Colonic mucosa (tissue), 4 donors: Measurements from ENCODE around the gene ZFAND4. TPM values are rescaled to one million over a fixed set of nuclear protein-coding genes. Genes with fewer than 3 reads are reported as not detected.

Experiments used
- DNase-seq: peaks from one replicate; pipeline ENCODE4 v3.0.0-alpha.2; 2020
- H3K27ac ChIP-seq: fragments of 200-600 bp; one replicate; pipeline ENCODE4 v1.8.0; 2021
- H3K27me3 ChIP-seq: fragments of 200-600 bp; one replicate; pipeline ENCODE4 v1.8.0; 2021
- H3K36me3 ChIP-seq: fragments of 200-600 bp; one replicate; pipeline ENCODE4 v1.8.0; 2021
- H3K4me1 ChIP-seq: fragments of 200-600 bp; one replicate; pipeline ENCODE4 v1.8.0; 2021; ENCODE audit warnings: mild to moderate bottlenecking
- H3K4me3 ChIP-seq: fragments of 200-600 bp; one replicate; pipeline ENCODE4 v1.8.0; 2021
- H3K9ac ChIP-seq, 2 donors: one replicate each; pipeline ENCODE4 v1.7.0; 2013; ENCODE audit warnings: control low read depth in 2 of 2, low read depth in 2 of 2, low read length in 2 of 2
- H3K9me3 ChIP-seq: fragments of 200-600 bp; one replicate; pipeline ENCODE4 v1.8.0; 2021
- CTCF ChIP-seq: fragments of 200-600 bp; IDR thresholded peaks from one replicate; pipeline ENCODE4 v1.8.0; 2022; ENCODE audit warnings: antibody characterized with exemption, mild to moderate bottlenecking
- intact Hi-C: fragments of 100-400 bp; cut with DNase I; formaldehyde crosslinking; loops from one replicate; pipeline ENCODE4 v1.14.1; 2022
- total RNA-seq, 2 donors: library from RNA; stranded (reverse); fragmentation: NEBNext Ultra II Directional in 1 of 2; extraction: Animal tissue kit (Norgen Biotek cat#: 25700) in 1 of 2; gene quantifications; one replicate each; pipeline ENCODE4 v1.2.1, GENCODE V29; 2021
- donor health status: healthy.
- donor health status: DM: no; HTN: no; CAD: no.
- donor health status: DM: no; HTN: no; CAD: no.

ZFAND4 gene
- total RNA-seq, 2 donors from 2014 or later: 11.3 to 15.9 TPM

DNA sequence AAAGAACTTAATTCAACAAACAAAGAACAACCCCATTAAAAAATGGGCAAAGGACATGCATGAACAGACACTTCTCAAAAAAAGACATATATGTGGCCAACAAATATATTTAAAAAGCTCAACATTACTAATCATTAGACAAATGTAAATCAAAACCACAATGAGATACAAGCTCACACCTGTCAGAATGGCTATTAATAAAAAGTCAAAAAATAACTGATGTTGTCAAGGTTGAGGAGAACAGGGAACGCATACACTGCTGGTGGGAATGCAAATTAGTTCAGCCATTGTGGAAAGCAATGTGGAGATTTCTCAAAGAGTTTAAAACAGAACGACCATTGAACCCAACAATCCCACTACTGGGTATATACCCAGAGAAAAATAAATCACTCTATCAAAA, 19.1 kb downstream of the ZFAND4 start:
- no peak overlapping the region for H3K9ac ChIP-seq

DNA sequence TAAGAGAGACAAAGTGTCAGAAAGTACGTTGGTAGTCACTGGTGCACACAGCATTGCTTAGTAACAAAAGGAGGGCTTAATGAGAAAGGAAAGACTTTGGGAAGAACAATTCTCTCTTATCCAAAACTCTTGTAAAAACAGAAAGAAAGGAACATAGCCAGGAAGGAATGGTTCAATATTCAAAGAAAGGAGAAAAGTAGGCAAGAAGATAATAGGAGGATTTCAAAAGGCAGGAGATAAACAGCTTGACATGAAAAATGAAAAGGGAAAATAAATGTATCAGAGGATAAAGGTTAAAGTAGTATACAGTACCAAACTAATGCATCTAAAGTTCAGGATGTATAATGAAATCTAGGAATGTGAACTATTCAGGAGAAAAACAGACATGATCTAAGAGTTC, 20.1 kb downstream of the ZFAND4 start:
- no peaks in the 10 kb centered on the region for H3K36me3 ChIP-seq
- H3K4me1 ChIP-seq: no peaks in the 10 kb centered on the region
- no peak overlapping the region for H3K4me3 ChIP-seq
- H3K27ac ChIP-seq: no peak overlapping the region
- DNase-seq: no peak
- no peak for TF ChIP-seq CTCF
- H3K27me3 ChIP-seq: no peaks in the 10 kb centered on the region
- H3K9ac ChIP-seq: no peak overlapping the region
- H3K9me3 ChIP-seq: no peaks in the 10 kb centered on the region
- intact Hi-C loops: no loop called here

More for the DNA sequence above, 19.1 kb downstream of the ZFAND4 start:
- no peaks in the 10 kb centered on the region for H3K4me1 ChIP-seq
- H3K36me3 ChIP-seq: no peaks in the 10 kb centered on the region
- no peak overlapping the region for H3K27ac ChIP-seq
- H3K9me3 ChIP-seq: no peaks in the 10 kb centered on the region
- TF ChIP-seq CTCF: no peak
- no peaks in the 10 kb centered on the region for H3K27me3 ChIP-seq
- intact Hi-C loops: no loop called here
- H3K4me3 ChIP-seq: no peak overlapping the region
- DNase-seq: no peak

- H3K27me3 ChIP-seq: no peaks in the 10 kb centered on the region
- H3K4me1 ChIP-seq: no peaks in the 10 kb centered on the region
- no peak overlapping the region for H3K9ac ChIP-seq
- intact Hi-C loops: no loop called here
- H3K36me3 ChIP-seq: no peaks in the 10 kb centered on the region
- no peaks in the 10 kb centered on the region for H3K9me3 ChIP-seq
- no peak overlapping the region for H3K4me3 ChIP-seq
- no peak overlapping the region for H3K27ac ChIP-seq
- TF ChIP-seq CTCF: no peak
- DNase-seq: no peak
These were observed 23.3 kb downstream of the ZFAND4 start for GRCh38 chr10:45649296-45649695.

GRCh38 chr10:45647118-45647517, 25.5 kb downstream of the ZFAND4 start:
- H3K9ac ChIP-seq: no peak overlapping the region
- H3K27ac ChIP-seq: no peak overlapping the region
- H3K36me3 ChIP-seq: no peaks in the 10 kb centered on the region
- no peak overlapping the region for H3K4me3 ChIP-seq
- intact Hi-C loops: no loop called here
- DNase-seq: no peak
- H3K4me1 ChIP-seq: no peaks in the 10 kb centered on the region
- H3K27me3 ChIP-seq: no peaks in the 10 kb centered on the region
- no peaks in the 10 kb centered on the region for H3K9me3 ChIP-seq
- no peak for TF ChIP-seq CTCF

DNA sequence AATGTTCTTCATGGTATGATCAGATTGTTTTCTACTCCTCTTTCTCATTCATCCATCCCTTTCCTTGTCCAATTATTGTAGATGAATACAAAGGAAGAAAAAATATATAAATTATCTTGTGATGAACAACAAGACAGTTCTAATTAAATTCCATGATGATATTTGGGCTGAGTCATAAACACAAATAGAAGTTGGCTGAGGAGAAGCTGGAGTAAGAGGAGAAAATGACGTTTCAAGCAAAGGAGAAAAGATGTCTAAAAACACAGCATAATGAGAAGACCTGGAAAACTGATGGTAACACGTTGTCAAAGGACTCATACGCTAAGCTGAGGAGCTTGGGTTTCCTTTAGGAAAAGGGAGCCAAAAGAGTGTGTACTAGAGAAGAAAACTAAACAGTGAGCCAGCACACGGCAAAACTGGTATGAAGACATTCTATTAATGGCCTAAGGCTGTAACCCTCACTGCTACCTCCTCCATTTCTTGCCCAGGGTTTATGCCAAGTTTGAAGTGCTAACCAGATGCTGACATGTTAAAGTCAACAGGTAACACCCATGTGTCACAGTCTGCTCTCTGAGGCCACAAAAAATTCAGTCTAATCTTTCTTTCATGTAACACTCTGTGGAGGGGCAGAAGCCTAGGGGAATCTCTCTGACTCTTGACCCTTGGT, 26.1 kb downstream of the ZFAND4 start:
- no peaks in the 10 kb centered on the region for H3K9me3 ChIP-seq
- no peak overlapping the region for H3K9ac ChIP-seq
- H3K36me3 ChIP-seq: no peaks in the 10 kb centered on the region
- DNase-seq: no peak
- H3K4me3 ChIP-seq: no peak overlapping the region
- no peak overlapping the region for H3K27ac ChIP-seq
- intact Hi-C loops: no loop called here
- TF ChIP-seq CTCF: no peak
- no peaks in the 10 kb centered on the region for H3K27me3 ChIP-seq
- no peaks in the 10 kb centered on the region for H3K4me1 ChIP-seq
